DOHH2 (cell line): Measurements from ENCODE around the gene ANOS1.

ENCODE experiments used
- H3F3A ChIP-seq: fragments of 200-600 bp; sonication (generic), shearing (Covaris generic); 2 replicates; pipeline ENCODE4 v1.6.0; 2016; ENCODE audit warnings: antibody characterized with exemption, mild to moderate bottlenecking; ENCODE audit not compliant: control insufficient read depth, insufficient read depth
- H3K27ac ChIP-seq: fragments of 200-600 bp; sonication (generic); 2 replicates; pipeline ENCODE4 v1.5.1; 2014; ENCODE audit warnings: low read depth, mild to moderate bottlenecking, low read length, moderate library complexity
- H3K27me3 ChIP-seq: fragments of 200-600 bp; sonication (generic); 2 replicates; pipeline ENCODE4 v1.6.1; 2014; ENCODE audit warnings: mild to moderate bottlenecking, low read length, mixed read lengths; ENCODE audit not compliant: control insufficient read depth
- H3K36me3 ChIP-seq: fragments of 200-600 bp; sonication (generic); 2 replicates; pipeline ENCODE4 v1.6.1; 2014; ENCODE audit warnings: mild to moderate bottlenecking, low read length, moderate library complexity, mixed read lengths; ENCODE audit not compliant: control insufficient read depth
- H3K4me1 ChIP-seq: fragments of 200-600 bp; sonication (generic); 2 replicates; pipeline ENCODE4 v1.6.1; 2014; ENCODE audit warnings: mild to moderate bottlenecking, low read length, mixed read lengths; ENCODE audit not compliant: control insufficient read depth
- H3K4me2 ChIP-seq: fragments of 200-600 bp; sonication (generic); 2 replicates; pipeline ENCODE4 v1.6.0; 2014; ENCODE audit warnings: mild to moderate bottlenecking, low read length, moderate library complexity
- H3K4me3 ChIP-seq: fragments of 200-600 bp; sonication (generic); 2 replicates; pipeline ENCODE4 v1.5.1; 2014; ENCODE audit warnings: mild to moderate bottlenecking, low read length, mixed read lengths
- H3K79me2 ChIP-seq: fragments of 200-600 bp; sonication (generic); 2 replicates; pipeline ENCODE4 v1.6.1; 2014; ENCODE audit warnings: mild to moderate bottlenecking, low read length, mixed read lengths; ENCODE audit not compliant: control insufficient read depth
- H3K9me2 ChIP-seq: fragments of 200-600 bp; sonication (generic); replicated peaks from 2 replicates; pipeline ENCODE4 v1.6.1; 2014; ENCODE audit warnings: mild to moderate bottlenecking, low read length, mixed read lengths; ENCODE audit not compliant: control insufficient read depth
- H3K9me3 ChIP-seq: fragments of 200-600 bp; sonication (generic); 2 replicates; pipeline ENCODE4 v1.6.1; 2014; ENCODE audit warnings: antibody characterized with exemption, low read length, mixed read lengths; ENCODE audit not compliant: control insufficient read depth, insufficient read depth
- H4K20me1 ChIP-seq: fragments of 200-600 bp; sonication (generic); 2 replicates; pipeline ENCODE4 v1.6.0; 2014; ENCODE audit warnings: low read depth, mild to moderate bottlenecking, antibody characterized with exemption, low read length, moderate library complexity; ENCODE audit not compliant: control insufficient read depth, insufficient read depth
- CTCF ChIP-seq: fragments of 200-600 bp; sonication (generic); IDR thresholded peaks from one replicate; pipeline ENCODE4 v1.5.1; 2014; ENCODE audit warnings: antibody characterized with exemption, mild to moderate bottlenecking, low read depth, low read length; ENCODE audit not compliant: poor library complexity, severe bottlenecking
- EZH2phosphoT487 ChIP-seq: fragments of 200-600 bp; sonication (generic); IDR thresholded peaks from 2 replicates; pipeline ENCODE4 v1.6.1; 2017; ENCODE audit warnings: borderline replicate concordance, mild to moderate bottlenecking, antibody characterized with exemption, low read length, moderate library complexity, mixed read lengths

Gene ANOS1

GRCh38 chrX:8689473-8689872 is 42.5 kb downstream of the ANOS1 start:
- H3K27me3 ChIP-seq: no peaks in the 10 kb centered on the region
- H3K79me2 ChIP-seq: no peaks in the 10 kb centered on the region
- H3K4me2 ChIP-seq: no peak overlapping the region
- H3K36me3 ChIP-seq: no peaks in the 10 kb centered on the region
- no peaks in the 10 kb centered on the region for H3K4me1 ChIP-seq
- H3F3A ChIP-seq: no peaks in the 10 kb centered on the region
- no peaks in the 10 kb centered on the region for H3K9me2 ChIP-seq
- no peak overlapping the region for H3K4me3 ChIP-seq
- H4K20me1 ChIP-seq: no peaks in the 10 kb centered on the region
- no peaks in the 10 kb centered on the region for H3K9me3 ChIP-seq
- TF ChIP-seq CTCF: no peak
- no peak for TF ChIP-seq EZH2phosphoT487
- no peak overlapping the region for H3K27ac ChIP-seq

GRCh38 chrX:8688776-8689175 is 43.2 kb downstream of the ANOS1 start:
- Histone ChIP-seq H3K4me2 (no peak overlapping the region), H3K27me3 (no peaks in the 10 kb centered on the region), H3F3A (no peaks in the 10 kb centered on the region), H3K9me3 (no peaks in the 10 kb centered on the region), H3K4me3 (no peak overlapping the region), H3K27ac (no peak overlapping the region), H3K36me3 (no peaks in the 10 kb centered on the region), H3K4me1 (no peaks in the 10 kb centered on the region), H4K20me1 (no peaks in the 10 kb centered on the region), H3K79me2 (no peaks in the 10 kb centered on the region), H3K9me2 (no peaks in the 10 kb centered on the region)
- TF ChIP-seq CTCF (no peak), EZH2phosphoT487 (no peak)

GRCh38 chrX:8684201-8684965 is 47.6 kb downstream of the ANOS1 start:
- Histone ChIP-seq H3K4me3 (no peak overlapping the region), H3K4me2 (no peak overlapping the region), H4K20me1 (no peaks in the 10 kb centered on the region), H3K9me2 (no peaks in the 10 kb centered on the region), H3F3A (no peaks in the 10 kb centered on the region), H3K79me2 (no peaks in the 10 kb centered on the region), H3K36me3 (no peaks in the 10 kb centered on the region), H3K4me1 (no peaks in the 10 kb centered on the region), H3K27ac (no peak overlapping the region), H3K9me3 (no peaks in the 10 kb centered on the region), H3K27me3 (no peaks in the 10 kb centered on the region)
- no peak for TF ChIP-seq EZH2phosphoT487
- TF ChIP-seq CTCF: no peak
